HepG2 (cell line): ENCODE results near the gene A3GALT2. TPM values are rescaled to one million over a fixed set of nuclear protein-coding genes. Genes with fewer than 3 reads are reported as not detected.
A peak's percentile ranks its signal among the peaks of the same experiment; 100 is the strongest.

Source experiments
- CBX5 ChIP-seq: sonication (generic); formaldehyde crosslinking; IDR thresholded peaks from 2 replicates; pipeline ENCODE4 v1.4.0; 2020; ENCODE audit warnings: missing genetic modification reagents, borderline replicate concordance
- DPF2 ChIP-seq: sonication (generic); formaldehyde crosslinking; IDR thresholded peaks from 2 replicates; pipeline ENCODE4 v1.4.0; 2020; ENCODE audit warnings: mild to moderate bottlenecking, low read depth, missing genetic modification reagents, borderline replicate concordance
- EEA1 ChIP-seq: sonication (generic); formaldehyde crosslinking; IDR thresholded peaks from 2 replicates; pipeline ENCODE4 v1.5.1; 2020; ENCODE audit warnings: mild to moderate bottlenecking, missing genetic modification reagents, borderline replicate concordance
- ETV5 ChIP-seq: IDR thresholded peaks from 2 replicates; pipeline ENCODE4 v1.6.1; 2018; ENCODE audit warnings: missing biosample characterization, missing genetic modification reagents, inconsistent platforms, borderline replicate concordance
- GFI1 ChIP-seq: sonication (generic); formaldehyde crosslinking; IDR thresholded peaks from 2 replicates; pipeline ENCODE4 v1.5.0; 2020; ENCODE audit warnings: missing genetic modification reagents, mild to moderate bottlenecking, borderline replicate concordance
- HOXA3 ChIP-seq: sonication (generic); formaldehyde crosslinking; IDR thresholded peaks from 2 replicates; pipeline ENCODE4 v1.5.0; 2020; ENCODE audit warnings: missing genetic modification reagents
- RBFOX2 ChIP-seq: fragments of 200-400 bp; formaldehyde crosslinking; IDR thresholded peaks from 2 replicates; pipeline ENCODE4 v1.6.1; 2017; ENCODE audit warnings: low read depth, mild to moderate bottlenecking, low read length
- REST ChIP-seq, 2 experiments: IDR thresholded peaks; 2 replicates each; pipeline ENCODE4 v1.6.1; 2011 to 2012; ENCODE audit warnings: low read length in 2 of 2, borderline replicate concordance in 1 of 2, low read depth in 1 of 2, mild to moderate bottlenecking in 1 of 2, moderate library complexity in 1 of 2
- RXRA ChIP-seq: sonication (generic); formaldehyde crosslinking; IDR thresholded peaks from 2 replicates; pipeline ENCODE4 v1.5.1; 2020; ENCODE audit warnings: missing genetic modification reagents
- TBL1XR1 ChIP-seq: fragments of 150-350 bp; IDR thresholded peaks from 2 replicates; pipeline ENCODE4 v1.6.1; 2014; ENCODE audit warnings: borderline replicate concordance, low read length; ENCODE audit not compliant: partially characterized antibody
- YY1 ChIP-seq: IDR thresholded peaks from 2 replicates; pipeline ENCODE4 v1.6.1; 2011; ENCODE audit warnings: low read length, low read depth, moderate library complexity, mild to moderate bottlenecking; ENCODE audit not compliant: insufficient read depth, insufficient replicate concordance
- ZNF607 ChIP-seq: sonication (generic); formaldehyde crosslinking; IDR thresholded peaks from 2 replicates; pipeline ENCODE4 v1.5.1; 2020; ENCODE audit warnings: missing genetic modification reagents, mild to moderate bottlenecking, borderline replicate concordance
- polyA plus RNA-seq, 8 experiments: library from polyadenylated mRNA; depleted of rRNA in 3 of 8; stranded (reverse) in 7 of 8; unstranded in 1 of 8; fragments of >200 nt; fragmentation: Illumina TruSeq in 4 of 8; extraction: Trizol in 4 of 8; gene quantifications; 2 replicates each; pipeline versions ENCODE4 v1.2.1 to v1.2.3, GENCODE V29; 2011 to 2016; ENCODE audit warnings: low read depth in 4 of 8, missing spikeins in 1 of 8, mixed read lengths in 1 of 8; ENCODE audit not compliant: insufficient read depth in 1 of 8
- total RNA-seq, 5 experiments: library from RNA; depleted of rRNA; stranded (reverse); fragments of >200 nt; fragmentation: Illumina TruSeq; extraction: Trizol; gene quantifications; 2 replicates each; pipeline ENCODE4 v1.2.3, GENCODE V29; 2016; ENCODE audit warnings: low read depth in 1 of 5
- TF ChIP-seq, protein P1 (sequence below): sonication (generic); formaldehyde crosslinking; IDR thresholded peaks from 2 replicates; pipeline ENCODE4 v1.4.0; 2020; ENCODE audit warnings: low read depth, missing genetic modification reagents
- TF ChIP-seq, protein P2 (sequence below): sonication (generic); formaldehyde crosslinking; IDR thresholded peaks from 2 replicates; pipeline ENCODE4 v1.8.0; 2022; ENCODE audit warnings: missing genetic modification reagents, mild to moderate bottlenecking, borderline replicate concordance
- TF ChIP-seq, protein P3 (sequence below): sonication (generic); formaldehyde crosslinking; IDR thresholded peaks from 2 replicates; pipeline ENCODE4 v1.5.1; 2020; ENCODE audit warnings: mild to moderate bottlenecking, missing genetic modification reagents, moderate library complexity

The A3GALT2 gene
- total and polyA plus RNA-seq, 2 of the 13 experiments (the other 11 are each of a cell fraction or from before 2014, with no cell fraction given) = not detected

DNA sequence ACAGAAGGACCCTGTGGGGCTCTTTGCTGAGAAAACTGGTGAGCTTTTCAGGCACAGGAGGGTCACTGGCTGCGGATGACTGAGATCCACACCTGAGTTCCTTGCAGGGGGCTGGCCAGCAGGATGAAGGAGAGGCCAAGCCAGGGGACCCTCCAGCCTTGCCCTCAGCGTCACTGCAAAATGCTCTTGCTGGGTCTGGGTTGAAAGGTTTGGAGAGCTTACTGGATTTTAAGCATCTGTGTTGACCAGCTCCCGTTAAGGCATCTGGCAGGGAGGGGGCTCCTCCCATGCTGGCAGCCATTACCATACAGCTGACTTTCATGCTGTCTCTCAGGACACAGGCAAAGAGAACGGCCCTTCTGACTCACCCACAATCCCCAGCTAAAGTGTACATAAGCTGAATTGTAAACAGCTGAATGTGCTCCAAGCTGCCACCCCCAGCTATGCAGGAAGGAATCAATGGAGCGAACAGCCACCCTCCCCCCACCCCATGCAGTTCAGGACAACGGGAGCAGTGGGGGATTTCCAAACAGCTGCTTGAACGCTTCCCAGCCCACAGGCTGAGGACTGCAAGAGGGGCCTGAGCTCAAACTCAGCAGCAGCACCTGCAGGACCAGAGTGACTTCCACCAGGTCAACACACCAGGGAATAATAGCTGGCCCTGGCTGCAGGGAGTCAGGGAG lies 21.3 kb upstream of the A3GALT2 start (continued):
- TF ChIP-seq DPF2 (CRISPR knock-in tag) (peak; percentile 76; the same call in 1 of the 2 replicates), ETV5 (peak; percentile 93), REST (IDR thresholded peaks at IDR 0.05; ENCODE audit: borderline replicate concordance in 1 of 2, low read depth in 1 of 2, low read length in 2 of 2) (peak in 1 of 2 experiments; percentile 63; a peak in 2 of 4 replicates), ZNF607 (CRISPR knock-in tag) (peak; percentile 87), YY1 (peak; percentile 90), GFI1 (CRISPR knock-in tag) (peak; percentile 73; the same call in 1 of the 2 replicates), RBFOX2 (peak; percentile 63), CBX5 (peak; percentile 72; the same call in 1 of the 2 replicates), TBL1XR1 (peak; percentile 71), RXRA (CRISPR knock-in tag) (peak; percentile 91), HOXA3 (peak; percentile 95), EEA1 (CRISPR knock-in tag) (no peak)
- TF ChIP-seq, protein P1, sequence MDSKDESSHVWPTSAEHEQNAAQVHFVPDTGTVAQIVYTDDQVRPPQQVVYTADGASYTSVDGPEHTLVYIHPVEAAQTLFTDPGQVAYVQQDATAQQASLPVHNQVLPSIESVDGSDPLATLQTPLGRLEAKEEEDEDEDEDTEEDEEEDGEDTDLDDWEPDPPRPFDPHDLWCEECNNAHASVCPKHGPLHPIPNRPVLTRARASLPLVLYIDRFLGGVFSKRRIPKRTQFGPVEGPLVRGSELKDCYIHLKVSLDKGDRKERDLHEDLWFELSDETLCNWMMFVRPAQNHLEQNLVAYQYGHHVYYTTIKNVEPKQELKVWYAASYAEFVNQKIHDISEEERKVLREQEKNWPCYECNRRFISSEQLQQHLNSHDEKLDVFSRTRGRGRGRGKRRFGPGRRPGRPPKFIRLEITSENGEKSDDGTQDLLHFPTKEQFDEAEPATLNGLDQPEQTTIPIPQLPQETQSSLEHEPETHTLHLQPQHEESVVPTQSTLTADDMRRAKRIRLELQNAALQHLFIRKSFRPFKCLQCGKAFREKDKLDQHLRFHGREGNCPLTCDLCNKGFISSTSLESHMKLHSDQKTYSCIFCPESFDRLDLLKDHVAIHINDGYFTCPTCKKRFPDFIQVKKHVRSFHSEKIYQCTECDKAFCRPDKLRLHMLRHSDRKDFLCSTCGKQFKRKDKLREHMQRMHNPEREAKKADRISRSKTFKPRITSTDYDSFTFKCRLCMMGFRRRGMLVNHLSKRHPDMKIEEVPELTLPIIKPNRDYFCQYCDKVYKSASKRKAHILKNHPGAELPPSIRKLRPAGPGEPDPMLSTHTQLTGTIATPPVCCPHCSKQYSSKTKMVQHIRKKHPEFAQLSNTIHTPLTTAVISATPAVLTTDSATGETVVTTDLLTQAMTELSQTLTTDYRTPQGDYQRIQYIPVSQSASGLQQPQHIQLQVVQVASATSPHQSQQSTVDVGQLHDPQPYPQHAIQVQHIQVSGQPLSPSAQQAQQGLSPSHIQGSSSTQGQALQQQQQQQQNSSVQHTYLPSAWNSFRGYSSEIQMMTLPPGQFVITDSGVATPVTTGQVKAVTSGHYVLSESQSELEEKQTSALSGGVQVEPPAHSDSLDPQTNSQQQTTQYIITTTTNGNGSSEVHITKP (CRISPR knock-in tag) = peak; percentile 74
- TF ChIP-seq, protein P2, sequence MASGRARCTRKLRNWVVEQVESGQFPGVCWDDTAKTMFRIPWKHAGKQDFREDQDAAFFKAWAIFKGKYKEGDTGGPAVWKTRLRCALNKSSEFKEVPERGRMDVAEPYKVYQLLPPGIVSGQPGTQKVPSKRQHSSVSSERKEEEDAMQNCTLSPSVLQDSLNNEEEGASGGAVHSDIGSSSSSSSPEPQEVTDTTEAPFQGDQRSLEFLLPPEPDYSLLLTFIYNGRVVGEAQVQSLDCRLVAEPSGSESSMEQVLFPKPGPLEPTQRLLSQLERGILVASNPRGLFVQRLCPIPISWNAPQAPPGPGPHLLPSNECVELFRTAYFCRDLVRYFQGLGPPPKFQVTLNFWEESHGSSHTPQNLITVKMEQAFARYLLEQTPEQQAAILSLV (CRISPR knock-in tag) = no peak
- TF ChIP-seq, protein P3, sequence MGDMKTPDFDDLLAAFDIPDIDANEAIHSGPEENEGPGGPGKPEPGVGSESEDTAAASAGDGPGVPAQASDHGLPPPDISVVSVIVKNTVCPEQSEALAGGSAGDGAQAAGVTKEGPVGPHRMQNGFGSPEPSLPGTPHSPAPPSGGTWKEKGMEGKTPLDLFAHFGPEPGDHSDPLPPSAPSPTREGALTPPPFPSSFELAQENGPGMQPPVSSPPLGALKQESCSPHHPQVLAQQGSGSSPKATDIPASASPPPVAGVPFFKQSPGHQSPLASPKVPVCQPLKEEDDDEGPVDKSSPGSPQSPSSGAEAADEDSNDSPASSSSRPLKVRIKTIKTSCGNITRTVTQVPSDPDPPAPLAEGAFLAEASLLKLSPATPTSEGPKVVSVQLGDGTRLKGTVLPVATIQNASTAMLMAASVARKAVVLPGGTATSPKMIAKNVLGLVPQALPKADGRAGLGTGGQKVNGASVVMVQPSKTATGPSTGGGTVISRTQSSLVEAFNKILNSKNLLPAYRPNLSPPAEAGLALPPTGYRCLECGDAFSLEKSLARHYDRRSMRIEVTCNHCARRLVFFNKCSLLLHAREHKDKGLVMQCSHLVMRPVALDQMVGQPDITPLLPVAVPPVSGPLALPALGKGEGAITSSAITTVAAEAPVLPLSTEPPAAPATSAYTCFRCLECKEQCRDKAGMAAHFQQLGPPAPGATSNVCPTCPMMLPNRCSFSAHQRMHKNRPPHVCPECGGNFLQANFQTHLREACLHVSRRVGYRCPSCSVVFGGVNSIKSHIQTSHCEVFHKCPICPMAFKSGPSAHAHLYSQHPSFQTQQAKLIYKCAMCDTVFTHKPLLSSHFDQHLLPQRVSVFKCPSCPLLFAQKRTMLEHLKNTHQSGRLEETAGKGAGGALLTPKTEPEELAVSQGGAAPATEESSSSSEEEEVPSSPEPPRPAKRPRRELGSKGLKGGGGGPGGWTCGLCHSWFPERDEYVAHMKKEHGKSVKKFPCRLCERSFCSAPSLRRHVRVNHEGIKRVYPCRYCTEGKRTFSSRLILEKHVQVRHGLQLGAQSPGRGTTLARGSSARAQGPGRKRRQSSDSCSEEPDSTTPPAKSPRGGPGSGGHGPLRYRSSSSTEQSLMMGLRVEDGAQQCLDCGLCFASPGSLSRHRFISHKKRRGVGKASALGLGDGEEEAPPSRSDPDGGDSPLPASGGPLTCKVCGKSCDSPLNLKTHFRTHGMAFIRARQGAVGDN (CRISPR knock-in tag) = peak; percentile 95
